Ovary (tissue), 3 donors: ENCODE data around the gene IKZF3.

ENCODE experiments used
- EP300 ChIP-seq: sonication (generic); formaldehyde crosslinking; IDR thresholded peaks from one replicate; pipeline ENCODE4 v1.6.1; 2017; ENCODE audit warnings: antibody characterized with exemption
- TF ChIP-seq, protein P1 (sequence below), 3 donors: fragments of 450-650 bp in 2 of 3; fragments of 200-600 bp in 1 of 3; IDR thresholded peaks; one replicate each; pipeline versions ENCODE4 v1.5.1 to v1.8.0; 2016 to 2022; ENCODE audit warnings: antibody characterized with exemption in 3 of 3, mild to moderate bottlenecking in 1 of 3
- donor health status: DM: no; HTN: no; CAD: no.

DNA sequence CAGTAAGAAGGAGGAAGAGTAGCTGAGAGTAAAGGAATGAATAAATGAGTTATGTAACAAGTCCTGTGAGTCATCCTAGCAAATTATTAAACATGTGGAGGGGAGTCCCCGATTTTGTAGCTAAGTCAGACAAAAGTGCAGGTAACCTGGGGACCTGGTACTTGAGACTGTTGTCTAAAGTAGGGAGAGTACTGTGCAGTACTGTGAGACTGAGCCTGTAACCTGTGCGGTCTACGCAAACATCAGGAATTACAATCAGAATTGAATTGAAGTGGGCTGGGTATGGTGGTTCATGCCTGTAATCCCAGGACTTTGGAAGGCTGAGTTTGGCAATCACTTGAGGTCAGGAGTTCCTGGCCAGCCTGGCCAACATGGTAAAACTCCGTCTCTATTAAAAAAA is 35.7 kb downstream of the IKZF3 start:
- TF ChIP-seq, protein P1, sequence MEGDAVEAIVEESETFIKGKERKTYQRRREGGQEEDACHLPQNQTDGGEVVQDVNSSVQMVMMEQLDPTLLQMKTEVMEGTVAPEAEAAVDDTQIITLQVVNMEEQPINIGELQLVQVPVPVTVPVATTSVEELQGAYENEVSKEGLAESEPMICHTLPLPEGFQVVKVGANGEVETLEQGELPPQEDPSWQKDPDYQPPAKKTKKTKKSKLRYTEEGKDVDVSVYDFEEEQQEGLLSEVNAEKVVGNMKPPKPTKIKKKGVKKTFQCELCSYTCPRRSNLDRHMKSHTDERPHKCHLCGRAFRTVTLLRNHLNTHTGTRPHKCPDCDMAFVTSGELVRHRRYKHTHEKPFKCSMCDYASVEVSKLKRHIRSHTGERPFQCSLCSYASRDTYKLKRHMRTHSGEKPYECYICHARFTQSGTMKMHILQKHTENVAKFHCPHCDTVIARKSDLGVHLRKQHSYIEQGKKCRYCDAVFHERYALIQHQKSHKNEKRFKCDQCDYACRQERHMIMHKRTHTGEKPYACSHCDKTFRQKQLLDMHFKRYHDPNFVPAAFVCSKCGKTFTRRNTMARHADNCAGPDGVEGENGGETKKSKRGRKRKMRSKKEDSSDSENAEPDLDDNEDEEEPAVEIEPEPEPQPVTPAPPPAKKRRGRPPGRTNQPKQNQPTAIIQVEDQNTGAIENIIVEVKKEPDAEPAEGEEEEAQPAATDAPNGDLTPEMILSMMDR (IDR thresholded peaks at IDR 0.05), result no peak
- TF ChIP-seq EP300, result no peak
